ENCODE results near the gene ANKRD33.
A peak's percentile ranks its signal among the peaks of the same experiment; 100 is the strongest.

Gene ANKRD33

DNA sequence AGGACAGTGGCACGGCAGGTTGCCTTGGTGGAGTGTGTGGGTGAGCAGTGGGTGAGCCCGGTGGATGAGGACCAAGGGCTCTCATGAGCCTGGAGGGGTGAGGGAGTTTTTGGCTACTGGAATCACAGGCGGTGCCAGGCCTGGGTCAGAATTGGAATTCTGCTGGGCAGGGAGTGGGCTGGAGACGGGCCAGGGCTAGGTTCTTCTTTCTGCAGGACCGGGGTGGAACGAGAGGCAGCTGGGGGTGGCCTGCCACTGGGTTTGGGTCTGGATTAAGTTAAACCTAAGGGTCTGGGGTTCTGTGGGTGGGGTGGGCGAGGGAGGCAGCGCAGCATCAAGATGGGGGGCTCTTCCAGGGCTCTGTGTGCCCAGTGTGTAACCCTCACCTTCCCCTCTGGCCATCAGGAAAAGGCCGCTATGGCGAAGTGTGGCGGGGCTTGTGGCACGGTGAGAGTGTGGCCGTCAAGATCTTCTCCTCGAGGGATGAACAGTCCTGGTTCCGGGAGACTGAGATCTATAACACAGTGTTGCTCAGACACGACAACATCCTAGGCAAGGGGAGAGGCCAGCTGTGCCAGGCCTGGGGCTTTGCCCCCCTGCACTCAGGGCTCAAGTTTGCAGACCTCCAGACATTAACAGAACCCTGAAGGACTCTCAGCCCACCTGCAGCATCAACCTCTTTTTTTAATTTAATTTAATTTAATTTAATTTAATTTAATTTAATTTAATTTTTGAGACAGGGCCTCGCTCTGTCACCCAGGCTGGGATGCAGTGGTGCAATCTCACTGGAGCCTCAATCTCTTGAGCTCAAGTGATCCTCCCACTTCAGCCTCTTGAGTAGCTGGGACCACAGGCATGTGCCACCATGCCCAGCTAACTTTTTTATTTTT is 26.4 kb downstream of the ANKRD33 start:
- no peak for DNase-seq
- H3K36me3 ChIP-seq: peaks cover 0 to 4% (median 0%) of the 10 kb centered on the region in 3 donors
- intact Hi-C loops (cut with DNase I; ENCODE audit: low total_unique reads): no loop called here
- no peak overlapping the region for H3K27ac ChIP-seq
- TF ChIP-seq, protein P1, sequence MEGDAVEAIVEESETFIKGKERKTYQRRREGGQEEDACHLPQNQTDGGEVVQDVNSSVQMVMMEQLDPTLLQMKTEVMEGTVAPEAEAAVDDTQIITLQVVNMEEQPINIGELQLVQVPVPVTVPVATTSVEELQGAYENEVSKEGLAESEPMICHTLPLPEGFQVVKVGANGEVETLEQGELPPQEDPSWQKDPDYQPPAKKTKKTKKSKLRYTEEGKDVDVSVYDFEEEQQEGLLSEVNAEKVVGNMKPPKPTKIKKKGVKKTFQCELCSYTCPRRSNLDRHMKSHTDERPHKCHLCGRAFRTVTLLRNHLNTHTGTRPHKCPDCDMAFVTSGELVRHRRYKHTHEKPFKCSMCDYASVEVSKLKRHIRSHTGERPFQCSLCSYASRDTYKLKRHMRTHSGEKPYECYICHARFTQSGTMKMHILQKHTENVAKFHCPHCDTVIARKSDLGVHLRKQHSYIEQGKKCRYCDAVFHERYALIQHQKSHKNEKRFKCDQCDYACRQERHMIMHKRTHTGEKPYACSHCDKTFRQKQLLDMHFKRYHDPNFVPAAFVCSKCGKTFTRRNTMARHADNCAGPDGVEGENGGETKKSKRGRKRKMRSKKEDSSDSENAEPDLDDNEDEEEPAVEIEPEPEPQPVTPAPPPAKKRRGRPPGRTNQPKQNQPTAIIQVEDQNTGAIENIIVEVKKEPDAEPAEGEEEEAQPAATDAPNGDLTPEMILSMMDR (IDR thresholded peaks at IDR 0.05): no peak
- H3K9me3 ChIP-seq: no peaks in the 10 kb centered on the region
- peaks cover 0 to 35% of the 10 kb centered on the region in 2 donors for H3K27me3 ChIP-seq
- H3K4me1 ChIP-seq: peaks cover 0 to 17% (median 6%) of the 10 kb centered on the region in 4 donors
- no peak overlapping the region for H3K4me3 ChIP-seq

- Histone ChIP-seq H3K27me3 (peaks cover 0 to 35% of the 10 kb centered on the region in 2 donors), H3K27ac (no peak overlapping the region), H3K4me3 (no peak overlapping the region), H3K36me3 (peaks cover 0 to 4% (median 0%) of the 10 kb centered on the region in 3 donors), H3K4me1 (peaks cover 0 to 13% (median 6%) of the 10 kb centered on the region in 4 donors), H3K9me3 (no peaks in the 10 kb centered on the region)
- TF ChIP-seq, protein P1 (IDR thresholded peaks at IDR 0.05): no peak
- intact Hi-C loops (cut with DNase I; ENCODE audit: low total_unique reads): no loop called here
- DNase-seq: no peak
Observed at GRCh38 chr12:51915003-51915625, 27.2 kb downstream of the ANKRD33 start.

GRCh38 chr12:51915951-51916350 is 28.0 kb downstream of the ANKRD33 start:
- intact Hi-C loops (cut with DNase I; ENCODE audit: low total_unique reads): no loop called here
- no peak for DNase-seq
- H3K27ac ChIP-seq: no peak overlapping the region
- no peak overlapping the region for H3K4me3 ChIP-seq
- H3K27me3 ChIP-seq: peaks cover 0 to 35% of the 10 kb centered on the region in 2 donors
- TF ChIP-seq, protein P1 (IDR thresholded peaks at IDR 0.05): no peak
- H3K4me1 ChIP-seq: peaks cover 0 to 5% (median 2%) of the 10 kb centered on the region in 4 donors
- peaks cover 0 to 4% (median 0%) of the 10 kb centered on the region in 3 donors for H3K36me3 ChIP-seq
- H3K9me3 ChIP-seq: no peaks in the 10 kb centered on the region

DNA sequence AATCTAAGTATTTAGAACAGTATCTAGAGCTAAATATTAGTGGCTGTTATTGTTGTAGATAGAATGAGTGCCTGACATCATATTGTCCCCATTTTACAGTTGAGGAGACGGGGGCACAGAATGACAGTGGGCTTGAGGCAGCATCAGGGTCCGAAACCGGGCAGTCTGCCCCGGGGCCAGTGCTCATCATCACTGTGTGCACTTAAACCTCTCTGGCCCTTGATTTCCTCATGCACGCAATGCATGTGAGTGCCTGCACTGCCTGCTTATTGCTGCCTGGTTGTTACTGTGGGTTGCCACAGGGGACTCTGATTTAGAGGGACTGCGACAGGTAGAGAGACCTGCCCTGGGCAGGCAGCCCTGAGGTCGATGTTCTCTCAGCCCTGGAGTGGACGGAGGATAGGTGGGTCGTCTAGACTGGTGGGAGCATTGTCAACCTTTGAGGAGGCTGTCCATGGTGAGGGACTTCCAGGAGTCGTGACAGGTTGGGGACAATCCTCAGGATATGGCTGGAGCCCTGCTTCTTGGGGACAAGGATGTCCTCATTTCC is 29.2 kb downstream of the ANKRD33 start:
- Histone ChIP-seq H3K9me3 (no peaks in the 10 kb centered on the region), H3K36me3 (peaks cover 0 to 4% (median 0%) of the 10 kb centered on the region in 3 donors), H3K4me3 (no peak overlapping the region), H3K27ac (no peak overlapping the region), H3K4me1 (no peaks in the 10 kb centered on the region), H3K27me3 (peaks cover 0 to 35% of the 10 kb centered on the region in 2 donors)
- DNase-seq: no peak
- TF ChIP-seq, protein P1 (IDR thresholded peaks at IDR 0.05): no peak
- intact Hi-C loops (cut with DNase I; ENCODE audit: low total_unique reads): no loop called here

DNA sequence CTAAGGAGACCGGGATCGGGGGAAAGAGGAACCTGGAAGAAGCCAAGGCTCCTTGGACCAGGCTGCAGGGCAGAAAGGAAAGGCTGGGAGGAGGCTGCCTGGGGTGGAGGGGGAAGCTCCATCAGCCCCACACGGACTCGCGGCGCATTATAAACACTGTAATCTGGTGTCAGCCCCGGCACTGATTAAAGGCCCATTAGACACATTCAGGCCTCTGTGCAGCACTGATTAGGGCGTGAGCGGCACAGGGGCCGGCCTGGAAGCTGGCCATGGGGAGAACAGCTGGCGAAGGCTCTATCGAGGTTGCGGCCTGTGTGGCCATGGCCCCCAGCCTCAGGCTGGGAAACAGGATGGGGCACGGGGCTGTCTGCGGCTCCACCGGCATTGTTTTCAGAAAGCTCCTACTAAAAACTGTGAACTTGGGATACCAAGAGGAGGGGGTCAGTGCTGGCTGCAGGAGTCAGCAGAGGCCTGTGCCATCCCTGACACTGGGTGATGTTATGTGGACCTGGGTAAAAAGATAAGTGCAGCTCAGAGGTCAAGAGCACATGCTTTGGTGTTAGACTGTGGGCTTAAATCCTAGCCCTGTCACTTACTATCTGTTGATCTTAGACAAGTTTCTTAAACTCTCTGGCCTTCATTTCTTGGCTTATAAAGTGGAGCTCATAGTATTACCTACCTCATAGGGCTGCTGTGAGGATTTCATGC is 30.0 kb downstream of the ANKRD33 start:
- peaks cover 0 to 34% of the 10 kb centered on the region in 2 donors for H3K27me3 ChIP-seq
- intact Hi-C loops (cut with DNase I; ENCODE audit: low total_unique reads): no loop called here
- H3K27ac ChIP-seq: no peak overlapping the region
- H3K9me3 ChIP-seq: no peaks in the 10 kb centered on the region
- peaks cover 0 to 1% (median under 1%) of the 10 kb centered on the region in 4 donors for H3K4me1 ChIP-seq
- no peak overlapping the region for H3K4me3 ChIP-seq
- peak in 1 of 2 donors; percentile 54 for DNase-seq
- peaks cover 0 to 4% (median 0%) of the 10 kb centered on the region in 3 donors for H3K36me3 ChIP-seq
- TF ChIP-seq, protein P1 (IDR thresholded peaks at IDR 0.05): no peak

Measured in tibial artery (tissue), 4 donors.